Activated T-cell treated with anti-CD3 and anti-CD28 coated beads for 1 hour (primary cell): Measurements from ENCODE around the gene EEFSEC.

ENCODE experiments used
- DNase-seq: peaks from one replicate; pipeline ENCODE4 v3.0.0-alpha.2; 2020; ENCODE audit warnings: low read depth

Gene EEFSEC

GRCh38 chr3:128317698-128318231 lies 164.5 kb downstream of the EEFSEC start:
- DNase-seq, result no peak

- no peak for DNase-seq
Measured at GRCh38 chr3:128318275-128318941, 165.1 kb downstream of the EEFSEC start.

GRCh38 chr3:128319107-128319506 lies 165.8 kb downstream of the EEFSEC start:
- no peak for DNase-seq

- no peak for DNase-seq
Measured at GRCh38 chr3:128319741-128320141, 166.5 kb downstream of the EEFSEC start.

- DNase-seq, result no peak
Measured at GRCh38 chr3:128320551-128321340, 167.5 kb downstream of the EEFSEC start.

GRCh38 chr3:128321418-128321817 lies 168.1 kb downstream of the EEFSEC start:
- DNase-seq, result no peak

- peak; percentile 56 for DNase-seq
Measured at GRCh38 chr3:128322030-128323022, 169.0 kb downstream of the EEFSEC start.

- DNase-seq, result no peak
Measured at GRCh38 chr3:128323206-128324081, 170.2 kb downstream of the EEFSEC start.

GRCh38 chr3:128324911-128325592 lies 171.8 kb downstream of the EEFSEC start:
- DNase-seq, result no peak

GRCh38 chr3:128326051-128326823 lies 173.0 kb downstream of the EEFSEC start:
- DNase-seq, result no peak

GRCh38 chr3:128327606-128328031 lies 174.3 kb downstream of the EEFSEC start:
- no peak for DNase-seq

GRCh38 chr3:128328546-128329458 lies 175.5 kb downstream of the EEFSEC start:
- DNase-seq, result no peak

- no peak for DNase-seq
Measured at GRCh38 chr3:128329491-128330213, 176.4 kb downstream of the EEFSEC start.

- no peak for DNase-seq
Measured at GRCh38 chr3:128330214-128330842, 177.0 kb downstream of the EEFSEC start.

- no peak for DNase-seq
Measured at GRCh38 chr3:128334086-128334645, 180.9 kb downstream of the EEFSEC start.

GRCh38 chr3:128334766-128335165 lies 181.5 kb downstream of the EEFSEC start:
- no peak for DNase-seq
